ENCODE data around the gene B4GALT6. TPM values are rescaled to one million over a fixed set of nuclear protein-coding genes. Genes with fewer than 3 reads are reported as not detected.
A peak's percentile ranks its signal among the peaks of the same experiment; 100 is the strongest.
"Not testable (repeated sequence)": the region's sequence is repeated elsewhere in the genome, so short reads cannot be mapped to it uniquely, and the experiment has no call there.

The B4GALT6 gene
- 7.5 TPM for total RNA-seq
- polyA plus RNA-seq, result 3.2 TPM

- Histone ChIP-seq H3K36me3 (ENCODE audit: insufficient read depth) (no peaks in the 10 kb centered on the region), H3K4me1 (ENCODE audit: insufficient read depth) (no peaks in the 10 kb centered on the region), H3K4me3 (ENCODE audit: low read depth, low read length) (peak within 1 kb of the TSS; percentile 79), H3K27ac (ENCODE audit: low read depth) (peak within 1 kb of the TSS; percentile 60)
- DNase-seq (ENCODE audit: extremely low spot score), result no peak
- under 1% methylated on average over 86 of the region's 86 CpGs for WGBS
Measured at GRCh38 chr18:31684279-31685096, at the start of gene B4GALT6. B4GALT6 (minus strand) TSS chr18:31684581; CDS start chr18:31684426, 155 bp downstream.

DNA sequence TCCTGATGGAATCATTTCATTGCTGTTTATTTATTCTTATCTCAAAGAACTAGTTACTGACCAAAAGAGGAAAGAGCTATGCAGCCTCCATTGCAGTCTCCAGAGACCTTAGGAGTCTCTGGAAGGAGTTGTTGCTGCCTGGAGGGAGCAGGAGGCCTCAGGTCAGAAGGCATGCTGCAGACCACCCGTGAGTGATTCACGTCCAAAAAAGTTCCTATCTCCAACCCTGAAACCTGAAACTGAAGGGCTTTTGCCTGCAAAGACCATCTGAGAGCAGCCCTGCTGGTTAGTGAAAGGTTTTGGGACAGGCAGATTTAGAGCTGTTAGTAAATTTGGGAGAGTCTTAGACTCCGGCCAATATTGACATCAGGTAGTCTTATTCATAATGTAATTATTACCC, 47.2 kb upstream of the B4GALT6 start:
- WGBS, result 38% methylated on average over 3 of the region's 3 CpGs
- DNase-seq (ENCODE audit: extremely low spot score), result no peak
- H3K36me3 ChIP-seq (ENCODE audit: insufficient read depth), result no peaks in the 10 kb centered on the region
- H3K4me3 ChIP-seq (ENCODE audit: low read depth, low read length), result no peak overlapping the region
- H3K4me1 ChIP-seq (ENCODE audit: insufficient read depth), result no peaks in the 10 kb centered on the region
- H3K27ac ChIP-seq (ENCODE audit: low read depth), result no peak overlapping the region

DNA sequence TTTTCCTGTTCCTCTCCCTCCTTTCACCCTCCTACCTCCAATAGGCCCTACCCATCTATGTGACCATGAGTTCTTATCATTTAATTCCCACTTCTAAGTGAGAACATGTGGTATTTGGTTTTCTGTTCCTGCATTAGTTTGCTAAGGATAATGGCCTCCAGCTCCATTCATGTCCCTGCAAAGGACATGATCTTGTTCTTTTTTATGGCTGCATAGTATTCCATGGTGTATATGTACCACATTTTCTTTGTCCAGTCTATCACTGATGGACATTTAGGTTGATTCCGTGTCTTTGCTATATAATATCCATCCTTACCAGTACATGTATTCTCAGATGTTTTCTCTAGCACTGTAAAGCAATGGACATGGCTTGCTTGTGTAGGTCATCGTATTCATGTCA, 44.8 kb upstream of the B4GALT6 start:
- not testable (repeated sequence) for H3K4me3 ChIP-seq (ENCODE audit: low read depth, low read length); DNase-seq (ENCODE audit: extremely low spot score); H3K4me1 ChIP-seq (ENCODE audit: insufficient read depth); H3K36me3 ChIP-seq (ENCODE audit: insufficient read depth); H3K27ac ChIP-seq (ENCODE audit: low read depth)
- 92% methylated on average over 2 of the region's 2 CpGs for WGBS

GRCh38 chr18:31723990-31724711, 39.8 kb upstream of the B4GALT6 start:
- Histone ChIP-seq H3K36me3 (ENCODE audit: insufficient read depth) (no peaks in the 10 kb centered on the region), H3K27ac (ENCODE audit: low read depth) (no peak overlapping the region), H3K4me3 (ENCODE audit: low read depth, low read length) (peak overlapping the region; percentile 54), H3K4me1 (ENCODE audit: insufficient read depth) (no peaks in the 10 kb centered on the region)
- DNase-seq (ENCODE audit: extremely low spot score), result no peak
- 6% methylated on average over 43 of the region's 43 CpGs for WGBS

GRCh38 chr18:31723639-31723989, 39.2 kb upstream of the B4GALT6 start:
- no peak overlapping the region for H3K27ac ChIP-seq (ENCODE audit: low read depth)
- no peak for DNase-seq (ENCODE audit: extremely low spot score)
- H3K36me3 ChIP-seq (ENCODE audit: insufficient read depth), result no peaks in the 10 kb centered on the region
- 41% methylated on average over 7 of the region's 7 CpGs for WGBS
- H3K4me1 ChIP-seq (ENCODE audit: insufficient read depth), result no peaks in the 10 kb centered on the region
- H3K4me3 ChIP-seq (ENCODE audit: low read depth, low read length), result peak overlapping the region; percentile 54

GRCh38 chr18:31722369-31722957, 38.1 kb upstream of the B4GALT6 start:
- 43% methylated on average over 7 of the region's 7 CpGs for WGBS
- H3K4me3 ChIP-seq (ENCODE audit: low read depth, low read length), result no peak overlapping the region
- no peaks in the 10 kb centered on the region for H3K4me1 ChIP-seq (ENCODE audit: insufficient read depth)
- no peaks in the 10 kb centered on the region for H3K36me3 ChIP-seq (ENCODE audit: insufficient read depth)
- no peak for DNase-seq (ENCODE audit: extremely low spot score)
- H3K27ac ChIP-seq (ENCODE audit: low read depth), result no peak overlapping the region

DNA sequence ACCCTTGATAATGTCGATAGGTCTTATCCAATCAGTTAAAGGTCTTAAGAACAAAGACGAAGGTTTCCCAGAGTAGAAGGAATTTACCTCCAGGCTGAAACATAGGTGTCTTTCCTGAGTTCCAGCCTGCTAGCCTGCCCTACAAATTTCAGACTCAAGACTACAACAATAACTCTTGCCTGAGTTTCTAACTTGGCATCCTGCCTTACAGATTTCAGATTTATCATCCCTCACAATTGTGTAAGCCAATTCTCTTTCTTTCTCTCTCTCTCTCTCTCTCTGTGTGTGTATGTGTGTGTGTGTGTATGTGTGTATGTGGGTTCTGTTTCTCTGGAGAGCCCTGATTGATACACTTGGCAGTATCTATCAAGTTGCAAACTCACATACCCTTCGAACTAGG, 37.2 kb upstream of the B4GALT6 start:
- no peak for DNase-seq (ENCODE audit: extremely low spot score)
- H3K36me3 ChIP-seq (ENCODE audit: insufficient read depth), result no peaks in the 10 kb centered on the region
- WGBS, result 67% methylated on average over 3 of the region's 3 CpGs
- no peak overlapping the region for H3K4me3 ChIP-seq (ENCODE audit: low read depth, low read length)
- H3K27ac ChIP-seq (ENCODE audit: low read depth), result no peak overlapping the region
- H3K4me1 ChIP-seq (ENCODE audit: insufficient read depth), result no peaks in the 10 kb centered on the region

DNA sequence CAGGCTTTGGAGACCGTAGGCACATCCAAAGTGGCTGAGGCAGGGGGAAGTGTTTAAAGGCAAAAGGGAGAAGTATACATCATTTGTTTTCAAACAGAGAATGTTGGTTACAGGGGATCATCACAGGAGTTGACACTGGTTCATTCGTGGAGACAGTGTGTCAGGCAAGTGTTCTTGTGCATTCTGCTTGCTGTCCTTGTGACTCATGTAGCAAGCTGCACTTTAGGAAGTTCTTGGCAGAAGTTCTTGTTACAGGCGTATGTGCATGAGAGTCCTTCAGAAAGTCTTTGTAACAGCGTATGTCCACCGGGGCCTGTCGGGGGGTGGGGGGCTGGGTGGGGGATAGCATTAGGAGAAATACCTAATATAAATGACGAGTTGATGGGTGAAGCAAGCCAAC, 36.5 kb upstream of the B4GALT6 start:
- Histone ChIP-seq H3K36me3 (ENCODE audit: insufficient read depth) (no peaks in the 10 kb centered on the region), H3K27ac (ENCODE audit: low read depth) (no peak overlapping the region), H3K4me3 (ENCODE audit: low read depth, low read length) (no peak overlapping the region), H3K4me1 (ENCODE audit: insufficient read depth) (no peaks in the 10 kb centered on the region)
- 56% methylated on average over 7 of the region's 7 CpGs for WGBS
- no peak for DNase-seq (ENCODE audit: extremely low spot score)

- 85% methylated on average over 7 of the region's 7 CpGs for WGBS
- no peak for DNase-seq (ENCODE audit: extremely low spot score)
- Histone ChIP-seq H3K4me3 (ENCODE audit: low read depth, low read length) (no peak overlapping the region), H3K27ac (ENCODE audit: low read depth) (no peak overlapping the region), H3K4me1 (ENCODE audit: insufficient read depth) (no peaks in the 10 kb centered on the region), H3K36me3 (ENCODE audit: insufficient read depth) (no peaks in the 10 kb centered on the region)
Measured at GRCh38 chr18:31719363-31720006, 35.1 kb upstream of the B4GALT6 start.

DNA sequence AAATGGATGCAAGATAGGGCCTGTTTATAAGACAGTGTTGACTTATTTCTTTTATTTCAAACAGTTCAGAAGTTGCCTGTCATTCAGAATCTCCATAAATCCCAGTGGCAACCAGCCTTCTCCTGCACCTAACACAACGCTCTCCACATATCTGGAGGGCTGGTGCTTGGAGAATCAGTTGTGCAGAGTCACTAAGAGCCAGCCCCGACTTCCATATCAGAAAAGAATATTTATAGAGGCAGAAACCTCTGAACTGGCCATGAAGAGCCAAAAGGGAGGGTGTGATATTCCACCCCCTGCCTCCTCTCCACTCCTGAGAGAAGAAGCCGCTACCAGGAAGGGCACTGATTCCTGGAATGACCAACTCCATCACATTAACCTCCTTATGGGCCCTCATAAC, 34.0 kb upstream of the B4GALT6 start:
- Histone ChIP-seq H3K4me3 (ENCODE audit: low read depth, low read length) (no peak overlapping the region), H3K4me1 (ENCODE audit: insufficient read depth) (no peaks in the 10 kb centered on the region), H3K27ac (ENCODE audit: low read depth) (no peak overlapping the region), H3K36me3 (ENCODE audit: insufficient read depth) (no peaks in the 10 kb centered on the region)
- no peak for DNase-seq (ENCODE audit: extremely low spot score)
- 87% methylated on average over 3 of the region's 3 CpGs for WGBS

GRCh38 chr18:31716362-31716761, 32.0 kb upstream of the B4GALT6 start:
- DNase-seq (ENCODE audit: extremely low spot score), result no peak
- 70% methylated on average over 3 of the region's 3 CpGs for WGBS
- Histone ChIP-seq H3K4me1 (ENCODE audit: insufficient read depth) (no peaks in the 10 kb centered on the region), H3K4me3 (ENCODE audit: low read depth, low read length) (no peak overlapping the region), H3K27ac (ENCODE audit: low read depth) (no peak overlapping the region), H3K36me3 (ENCODE audit: insufficient read depth) (no peaks in the 10 kb centered on the region)

DNA sequence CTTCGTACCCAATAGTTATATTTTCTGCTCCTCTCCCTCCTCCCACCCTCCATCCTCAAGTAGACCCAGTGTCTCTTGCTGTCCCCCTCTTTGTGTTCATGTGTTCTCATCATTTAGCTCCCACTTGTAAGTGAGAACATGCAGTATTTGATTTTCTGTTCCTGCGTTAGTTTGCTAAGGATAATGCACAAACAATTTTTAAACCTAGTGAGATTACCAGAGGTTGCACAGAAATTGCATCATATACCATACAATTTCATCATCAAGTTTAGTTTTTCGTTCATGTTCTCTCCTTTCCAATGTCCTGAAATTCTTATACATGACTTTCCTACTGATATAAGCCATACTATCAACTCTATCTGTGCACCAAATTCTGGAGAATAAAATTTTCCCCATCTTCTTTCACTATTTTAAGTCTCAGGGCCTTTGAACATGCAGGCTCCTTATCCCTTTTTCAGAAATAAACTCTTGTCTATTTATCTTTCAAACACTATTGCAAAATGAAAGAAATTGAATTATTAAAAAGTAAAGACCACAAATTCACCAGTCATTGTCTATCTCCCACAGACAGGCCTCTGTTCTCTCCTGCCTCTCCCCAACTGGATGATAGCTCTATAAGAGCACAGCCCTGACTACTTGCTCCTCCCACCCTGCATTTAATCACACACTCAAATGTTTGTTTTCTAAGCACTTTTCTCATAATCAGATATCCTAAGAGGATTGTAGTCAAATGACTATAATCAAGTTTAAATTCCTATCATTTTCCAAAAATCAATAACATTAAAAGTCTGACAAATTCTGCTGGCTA, 27.2 kb upstream of the B4GALT6 start:
- no peak for DNase-seq (ENCODE audit: extremely low spot score)
- no peak overlapping the region for H3K27ac ChIP-seq (ENCODE audit: low read depth)
- no peak overlapping the region for H3K4me3 ChIP-seq (ENCODE audit: low read depth, low read length)
- H3K4me1 ChIP-seq (ENCODE audit: insufficient read depth), result no peaks in the 10 kb centered on the region
- H3K36me3 ChIP-seq (ENCODE audit: insufficient read depth), result no peaks in the 10 kb centered on the region
- 78% methylated on average over 3 of the region's 3 CpGs for WGBS

GRCh38 chr18:31710826-31711225, 26.4 kb upstream of the B4GALT6 start:
- Histone ChIP-seq H3K27ac (ENCODE audit: low read depth) (no peak overlapping the region), H3K4me3 (ENCODE audit: low read depth, low read length) (no peak overlapping the region), H3K4me1 (ENCODE audit: insufficient read depth) (no peaks in the 10 kb centered on the region), H3K36me3 (ENCODE audit: insufficient read depth) (no peaks in the 10 kb centered on the region)
- WGBS, result 47% methylated on average over 3 of the region's 3 CpGs
- no peak for DNase-seq (ENCODE audit: extremely low spot score)
